NCI-H748 treated with DMSO at 0.1 percent for 48 hours (cell line): ENCODE results near the gene TBC1D7.

ENCODE experiments used
- DNase-seq: peaks from one replicate; lab custom pipeline; 2025; lab: John Stamatoyannopoulos, UW

Gene TBC1D7

DNA sequence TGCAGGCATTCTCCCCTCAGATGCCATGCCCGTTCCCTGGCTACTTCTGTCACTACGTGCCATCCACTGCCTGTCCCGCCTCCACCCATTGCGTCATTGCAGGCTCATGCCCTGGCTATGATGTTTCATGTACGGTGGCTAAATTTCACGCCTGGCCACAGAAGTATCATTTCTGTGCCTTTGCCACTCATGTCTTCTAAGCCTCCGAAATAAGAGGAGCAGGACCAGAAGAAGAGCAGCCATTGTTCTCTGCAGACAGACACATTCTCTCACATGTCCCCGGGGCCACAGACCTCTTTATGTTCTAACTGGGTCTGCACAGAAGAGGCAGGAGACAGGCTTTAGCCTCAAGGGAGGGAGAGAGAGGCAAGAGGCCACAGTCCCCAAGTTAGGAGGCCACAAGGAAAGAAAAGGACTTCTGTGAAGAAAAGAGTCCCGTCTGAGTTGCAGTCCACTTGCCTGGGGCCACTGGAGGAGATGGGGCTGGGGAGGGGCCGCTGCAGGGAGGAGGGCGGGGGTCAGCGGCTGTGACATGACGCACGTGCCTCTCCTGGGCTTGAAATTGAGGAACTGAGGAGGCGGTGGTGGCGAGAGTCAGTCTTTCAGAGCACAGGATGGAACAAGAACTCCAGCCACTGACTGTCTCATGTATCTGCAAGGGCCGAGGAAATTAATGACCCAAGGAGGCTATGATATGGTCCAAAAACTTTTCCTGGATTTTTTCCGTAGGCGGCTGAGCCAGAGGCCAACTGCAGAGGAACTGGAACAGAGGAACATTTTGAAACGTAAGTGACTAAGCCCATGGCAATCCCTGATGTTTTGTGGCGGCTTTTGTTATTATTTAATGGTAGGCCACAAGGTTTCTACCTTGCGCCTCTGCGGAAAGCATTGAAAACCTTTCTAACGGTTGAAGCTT lies 55.9 kb downstream of the TBC1D7 start:
- DNase-seq: no peak

DNA sequence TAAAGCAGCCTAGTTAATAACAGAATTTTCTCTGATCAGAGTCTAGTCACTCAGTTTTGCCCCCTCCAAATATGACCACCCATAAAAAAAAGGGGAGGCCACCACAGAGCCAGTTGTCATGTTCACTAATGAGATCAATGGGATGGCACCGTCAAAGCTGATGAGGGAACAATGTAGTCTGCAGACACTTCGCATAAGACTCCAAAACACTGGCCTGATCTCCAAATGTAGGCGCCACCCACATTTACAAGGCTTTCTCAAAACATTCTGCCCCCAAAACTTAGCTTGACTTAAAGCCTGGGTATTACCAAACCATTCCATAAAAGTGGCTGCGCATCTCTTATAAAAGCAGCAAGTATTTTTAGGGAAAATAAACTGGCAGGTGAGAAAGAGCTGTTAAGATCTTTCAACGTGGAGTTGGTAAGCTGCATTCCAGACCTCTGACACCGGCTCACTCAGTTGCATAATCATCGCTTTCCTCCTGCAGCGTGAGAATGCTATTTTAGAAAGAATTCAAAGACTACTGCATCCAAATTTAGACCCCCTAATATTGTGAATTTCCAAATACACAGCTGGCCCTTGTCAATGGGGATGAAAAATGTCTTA lies 59.3 kb downstream of the TBC1D7 start:
- no peak for DNase-seq

DNA sequence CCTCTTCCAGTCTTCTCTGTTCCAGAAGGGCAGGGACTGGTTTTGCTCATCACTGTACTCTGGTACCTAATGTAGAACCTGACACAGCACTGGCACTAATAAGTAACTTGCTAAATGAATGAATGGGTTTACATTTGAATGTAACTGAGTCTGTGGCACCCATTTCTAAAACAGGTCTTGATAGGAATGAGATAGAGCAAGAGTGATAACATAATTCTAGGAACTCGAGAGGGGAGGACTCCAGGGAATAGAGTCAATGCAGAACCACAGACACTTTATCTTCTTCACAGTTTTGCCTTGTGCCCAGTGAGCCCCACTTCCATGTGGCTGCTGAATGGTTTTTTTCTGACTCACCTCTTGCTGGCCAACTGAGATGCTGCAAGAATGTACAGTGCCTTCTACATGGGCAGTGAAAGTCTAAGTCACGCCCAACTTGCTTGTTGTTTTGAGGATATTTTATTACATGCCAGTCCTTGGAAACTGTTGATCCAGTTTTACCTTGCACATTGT lies 61.1 kb downstream of the TBC1D7 start:
- no peak for DNase-seq

DNA sequence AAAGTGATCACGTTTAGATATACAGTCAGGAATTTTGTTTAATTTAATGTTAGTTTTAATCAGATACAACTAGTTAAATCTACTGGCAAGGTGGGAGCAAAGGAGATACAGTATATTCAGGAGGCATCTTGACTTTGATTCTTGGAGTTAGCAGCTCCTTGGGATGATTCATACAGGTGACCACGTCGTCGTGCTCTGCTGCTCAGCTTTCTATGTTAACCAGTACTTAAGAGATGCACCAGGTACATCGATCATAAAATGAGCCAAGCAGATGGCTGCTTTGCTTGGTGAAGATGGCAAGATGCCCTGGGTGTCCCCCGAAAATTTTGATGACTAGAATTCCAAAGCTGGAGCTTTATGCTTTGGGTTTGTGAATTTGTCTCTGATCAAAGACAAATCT lies 64.7 kb downstream of the TBC1D7 start:
- no peak for DNase-seq

DNA sequence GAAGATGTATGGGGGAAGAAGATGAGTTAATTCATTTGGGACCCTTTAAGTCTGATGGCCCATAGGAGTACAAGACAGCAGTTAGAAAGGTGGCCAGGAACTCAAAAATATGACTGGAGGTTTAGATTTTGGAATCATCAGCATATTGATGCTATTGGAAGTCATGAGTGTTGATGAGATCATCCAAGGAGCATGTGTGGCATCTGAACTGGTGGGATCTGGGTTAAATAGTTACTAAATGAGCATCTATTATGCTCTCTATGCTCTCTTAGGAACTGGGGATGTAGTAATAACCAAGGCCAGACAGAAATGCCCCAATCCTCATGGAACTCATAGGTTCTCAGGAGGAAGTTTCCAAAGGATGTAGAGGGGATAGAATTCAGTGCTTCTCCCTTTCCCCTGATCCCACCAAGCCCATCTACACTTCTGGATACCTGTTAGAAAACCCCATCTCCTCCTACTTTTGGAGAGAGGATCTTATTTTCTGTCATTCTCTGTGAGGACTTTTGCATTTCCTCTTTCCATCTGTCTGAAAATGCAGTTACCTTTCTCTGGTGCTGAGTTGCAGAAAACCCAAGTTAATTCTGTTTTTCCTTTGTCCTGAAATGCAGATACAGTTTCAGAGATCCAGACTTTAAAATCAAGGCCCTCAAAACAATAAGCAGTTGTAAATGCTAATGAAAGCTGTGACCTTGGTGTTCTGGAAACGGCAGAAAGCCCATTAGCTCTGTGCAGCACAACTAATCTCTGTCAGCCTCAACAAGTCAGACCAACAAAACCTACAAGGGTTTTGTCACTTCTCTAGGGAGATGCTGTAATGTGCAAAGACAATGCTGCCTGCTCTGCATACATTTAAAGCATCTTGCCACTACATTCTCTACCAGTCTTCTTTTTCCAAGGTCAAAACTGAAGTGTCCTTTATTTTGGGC lies 65.8 kb downstream of the TBC1D7 start:
- DNase-seq: no peak

DNA sequence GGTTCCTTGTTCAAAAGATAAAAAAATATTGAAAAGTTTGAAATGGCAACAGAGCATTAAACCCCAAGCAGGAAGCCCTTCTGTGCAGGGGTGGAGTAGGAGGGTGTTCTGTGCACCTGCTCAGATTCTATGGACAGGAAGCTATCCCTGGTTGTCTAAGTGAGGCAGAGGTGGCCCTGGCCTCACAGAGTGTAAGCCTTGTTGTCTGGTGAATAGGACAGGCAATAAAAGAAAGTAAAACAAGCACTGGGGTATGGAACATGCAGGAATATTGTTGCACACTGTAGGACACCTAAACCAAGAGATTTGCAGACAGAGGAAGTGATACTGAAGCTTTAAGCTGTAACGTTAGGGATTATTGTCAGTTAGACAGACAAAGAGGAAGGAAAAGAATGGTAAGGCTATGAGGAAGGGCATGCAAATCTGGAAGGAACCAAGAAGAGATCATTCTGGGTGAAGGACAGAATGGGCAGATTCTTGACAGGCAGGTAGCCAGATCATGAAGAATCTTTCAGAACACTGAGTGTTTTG lies 66.8 kb downstream of the TBC1D7 start:
- no peak for DNase-seq

DNA sequence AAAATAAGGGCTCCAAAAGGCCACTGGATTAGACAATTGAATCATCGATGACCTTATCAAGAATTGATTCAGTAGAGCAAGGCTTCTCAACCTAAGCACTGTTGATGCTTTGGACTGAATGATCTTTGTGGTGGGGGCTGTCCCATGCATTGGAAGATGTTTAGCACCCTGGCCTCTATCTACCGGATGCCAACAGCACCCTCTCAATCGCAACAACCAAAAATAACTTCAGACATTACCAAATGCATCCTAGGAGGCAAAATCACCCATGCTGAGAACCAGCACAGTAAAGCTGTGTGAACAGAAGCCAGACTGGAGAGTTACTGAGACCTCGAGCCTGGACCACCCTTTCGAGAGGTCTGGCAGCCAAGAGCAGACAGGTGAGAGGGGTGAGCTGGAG lies 67.5 kb downstream of the TBC1D7 start:
- DNase-seq: no peak

DNA sequence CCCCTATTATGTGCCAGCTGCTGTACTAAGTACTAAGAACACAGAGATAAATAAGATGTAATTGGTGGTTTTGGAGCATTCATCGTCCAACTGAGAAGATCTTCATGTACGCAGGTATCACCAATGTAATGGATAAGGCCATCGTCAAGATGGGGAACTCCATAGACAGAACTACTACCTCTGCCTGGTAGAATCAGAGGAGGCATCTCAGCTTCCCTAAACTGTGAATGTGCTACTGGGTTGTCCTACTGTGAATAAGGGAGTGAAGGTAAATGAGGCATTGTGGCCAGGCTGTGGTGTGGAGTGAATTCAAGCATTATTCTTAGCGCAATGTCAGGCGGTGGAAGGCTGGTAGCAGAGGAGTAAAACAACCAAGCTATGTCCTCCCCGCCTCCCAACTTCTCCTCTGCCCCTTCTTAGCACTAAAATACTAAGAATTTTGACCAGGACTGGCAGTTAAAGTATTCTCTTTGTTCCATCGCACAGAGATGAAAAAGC lies 68.2 kb downstream of the TBC1D7 start:
- no peak for DNase-seq

DNA sequence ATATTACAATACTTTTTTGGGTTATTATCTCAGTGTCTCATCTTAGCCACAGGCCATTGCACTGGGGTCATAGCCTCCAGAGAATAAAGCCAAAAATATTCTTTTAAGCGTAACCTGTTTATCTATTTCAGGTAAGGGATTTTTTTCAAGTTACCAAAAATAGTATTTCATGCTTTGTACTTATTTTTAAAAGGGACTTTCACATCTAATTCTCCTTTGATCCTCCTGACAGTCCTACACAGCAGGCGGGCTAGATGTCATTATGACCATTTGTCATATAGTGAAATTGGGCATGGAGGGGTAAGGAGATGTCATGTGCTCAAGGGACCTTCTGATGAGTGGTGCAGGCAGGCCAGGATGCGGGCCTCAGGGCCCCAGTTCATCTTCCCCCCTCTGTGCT lies 68.9 kb downstream of the TBC1D7 start:
- no peak for DNase-seq

DNA sequence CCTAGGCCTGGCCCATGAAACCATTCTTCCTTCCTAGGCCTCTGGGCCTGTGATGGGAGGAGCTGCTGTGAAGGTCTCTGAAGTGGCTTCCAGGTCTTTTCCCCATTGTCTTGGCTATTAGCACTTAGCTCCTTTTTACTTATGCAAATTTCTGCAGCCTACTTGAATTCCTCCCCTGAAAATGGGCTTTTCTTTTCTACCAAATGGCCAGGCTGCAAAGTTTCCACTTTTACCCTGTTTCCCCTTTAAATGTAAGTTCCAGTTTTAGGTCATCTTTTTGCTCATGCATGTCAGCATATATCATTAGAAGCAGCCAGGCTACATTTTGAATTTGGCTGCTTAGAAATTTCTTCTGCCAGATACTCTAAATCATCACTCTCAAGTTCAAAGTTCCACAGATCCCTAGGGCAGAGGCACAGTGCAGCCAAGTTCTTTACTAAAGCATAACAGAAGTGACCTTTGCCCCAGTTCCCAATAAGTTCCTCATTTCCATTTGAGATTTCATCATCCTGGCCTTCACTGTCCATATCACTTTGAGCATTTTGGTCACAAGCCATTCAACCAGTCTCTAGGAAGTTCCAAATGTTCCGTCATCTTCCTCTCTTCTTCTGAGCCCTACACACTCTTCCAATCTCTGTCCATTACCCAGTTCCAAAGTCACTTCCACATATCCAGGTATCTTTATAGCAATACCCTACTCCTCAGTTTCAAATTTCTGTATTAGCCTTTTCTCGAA lies 71.9 kb downstream of the TBC1D7 start:
- DNase-seq: no peak
